CD4-positive, alpha-beta T cell treated with Interleukin-4 for 1 hour (primary cell): ENCODE data around the gene HIVEP1.
"Not testable (repeated sequence)": the region's sequence is repeated elsewhere in the genome, so short reads cannot be mapped to it uniquely, and the experiment has no call there.

ENCODE experiments used
- DNase-seq, 2 donors: peaks; one replicate each; pipeline ENCODE4 v3.0.0-alpha.2; 2020 to 2022

Gene HIVEP1

GRCh38 chr6:12090714-12091113 is 78.6 kb downstream of the HIVEP1 start:
- no peak for DNase-seq

GRCh38 chr6:12092762-12093161 is 80.7 kb downstream of the HIVEP1 start:
- DNase-seq, result no peak

- no peak for DNase-seq
Measured at GRCh38 chr6:12094689-12095088, 82.6 kb downstream of the HIVEP1 start.

- no peak for DNase-seq
Measured at GRCh38 chr6:12096342-12096741, 84.2 kb downstream of the HIVEP1 start.

GRCh38 chr6:12097791-12098190 is 85.7 kb downstream of the HIVEP1 start:
- DNase-seq, result no peak

GRCh38 chr6:12099623-12100338 is 87.7 kb downstream of the HIVEP1 start:
- no peak for DNase-seq

GRCh38 chr6:12101048-12101447 is 88.9 kb downstream of the HIVEP1 start:
- no peak for DNase-seq

- DNase-seq, result no peak
Measured at GRCh38 chr6:12101653-12102312, 89.7 kb downstream of the HIVEP1 start.

GRCh38 chr6:12102350-12102749 is 90.2 kb downstream of the HIVEP1 start:
- DNase-seq, result no peak

GRCh38 chr6:12103158-12103557 is 91.0 kb downstream of the HIVEP1 start:
- no peak for DNase-seq

- DNase-seq, result no peak
Measured at GRCh38 chr6:12105271-12105670, 93.2 kb downstream of the HIVEP1 start.

GRCh38 chr6:12108376-12108775 is 96.3 kb downstream of the HIVEP1 start:
- DNase-seq, result not testable (repeated sequence)

GRCh38 chr6:12110523-12111362 is 98.6 kb downstream of the HIVEP1 start:
- DNase-seq, result peak in 1 of 2 donors; percentile 32

GRCh38 chr6:12111363-12111670 is 99.2 kb downstream of the HIVEP1 start:
- no peak for DNase-seq

- no peak for DNase-seq
Measured at GRCh38 chr6:12112540-12113189, 100.6 kb downstream of the HIVEP1 start.

GRCh38 chr6:12113190-12113577 is 101.1 kb downstream of the HIVEP1 start:
- no peak for DNase-seq

GRCh38 chr6:12114055-12114503 is 102.0 kb downstream of the HIVEP1 start:
- peak in 1 of 2 donors; percentile 14 for DNase-seq

GRCh38 chr6:12115001-12115400 is 102.9 kb downstream of the HIVEP1 start:
- DNase-seq, result no peak

GRCh38 chr6:12115492-12115891 is 103.4 kb downstream of the HIVEP1 start:
- no peak for DNase-seq

GRCh38 chr6:12116264-12116800 is 104.2 kb downstream of the HIVEP1 start:
- no peak for DNase-seq

GRCh38 chr6:12116978-12117377 is 104.9 kb downstream of the HIVEP1 start:
- no peak for DNase-seq

GRCh38 chr6:12118607-12119006 is 106.5 kb downstream of the HIVEP1 start:
- DNase-seq, result no peak

- peak; percentile 51 to 77 for DNase-seq
Measured at GRCh38 chr6:12119085-12119588, 107.0 kb downstream of the HIVEP1 start.
